Measurements from ENCODE around the gene PICALM.

Gene PICALM

GRCh38 chr11:86079421-86079820 is 10.5 kb upstream of the PICALM start:
- TF ChIP-seq CTCF (IDR thresholded peaks at IDR 0.05; ENCODE audit: low read depth, low read length), result no peak

GRCh38 chr11:86073948-86074347 is 5.1 kb upstream of the PICALM start:
- no peak overlapping the region for H3K4me3 ChIP-seq (ENCODE audit: low read depth, low read length)
- TF ChIP-seq CTCF (IDR thresholded peaks at IDR 0.05; ENCODE audit: low read depth, low read length), result no peak

More at GRCh38 chr11:86079421-86079820, 10.5 kb upstream of the PICALM start:
- no peak overlapping the region for H3K4me3 ChIP-seq (ENCODE audit: low read depth, low read length)

GRCh38 chr11:86072211-86072610 is 3.3 kb upstream of the PICALM start:
- H3K4me3 ChIP-seq (ENCODE audit: low read depth, low read length), result no peak overlapping the region
- no peak for TF ChIP-seq CTCF (IDR thresholded peaks at IDR 0.05; ENCODE audit: low read depth, low read length)

- no peak overlapping the region for H3K4me3 ChIP-seq (ENCODE audit: low read depth, low read length)
- TF ChIP-seq CTCF (IDR thresholded peaks at IDR 0.05; ENCODE audit: low read depth, low read length), result no peak
Observed at GRCh38 chr11:86070142-86071056, 1.5 kb upstream of the PICALM start.

GRCh38 chr11:86069408-86070101 is 671 bp upstream of the PICALM start:
- H3K4me3 ChIP-seq (ENCODE audit: low read depth, low read length), result peak overlapping the region; percentile 57

GRCh38 chr11:86068138-86068871 is 579 bp downstream of the PICALM start:
- TF ChIP-seq CTCF (IDR thresholded peaks at IDR 0.05; ENCODE audit: low read depth, low read length), result no peak

More at GRCh38 chr11:86069408-86070101, 671 bp upstream of the PICALM start:
- TF ChIP-seq CTCF (IDR thresholded peaks at IDR 0.05; ENCODE audit: low read depth, low read length), result no peak

More at GRCh38 chr11:86068138-86068871, 579 bp downstream of the PICALM start:
- peak overlapping the region; percentile 93 for H3K4me3 ChIP-seq (ENCODE audit: low read depth, low read length)

All from WI38 (cell line).